Activated CD8-positive, alpha-beta memory T cell treated with anti-CD3 and anti-CD28 coated beads, Interleukin-2, amount 50 U/mL, for 24 hours (primary cell): ENCODE measurements around the gene NCBP3.
A peak's percentile ranks its signal among the peaks of the same experiment; 100 is the strongest.

Experiments
- DNase-seq: peaks from one replicate; pipeline ENCODE4 v3.0.0-alpha.2; 2020; ENCODE audit errors: extremely low read depth

Gene NCBP3, protein sequence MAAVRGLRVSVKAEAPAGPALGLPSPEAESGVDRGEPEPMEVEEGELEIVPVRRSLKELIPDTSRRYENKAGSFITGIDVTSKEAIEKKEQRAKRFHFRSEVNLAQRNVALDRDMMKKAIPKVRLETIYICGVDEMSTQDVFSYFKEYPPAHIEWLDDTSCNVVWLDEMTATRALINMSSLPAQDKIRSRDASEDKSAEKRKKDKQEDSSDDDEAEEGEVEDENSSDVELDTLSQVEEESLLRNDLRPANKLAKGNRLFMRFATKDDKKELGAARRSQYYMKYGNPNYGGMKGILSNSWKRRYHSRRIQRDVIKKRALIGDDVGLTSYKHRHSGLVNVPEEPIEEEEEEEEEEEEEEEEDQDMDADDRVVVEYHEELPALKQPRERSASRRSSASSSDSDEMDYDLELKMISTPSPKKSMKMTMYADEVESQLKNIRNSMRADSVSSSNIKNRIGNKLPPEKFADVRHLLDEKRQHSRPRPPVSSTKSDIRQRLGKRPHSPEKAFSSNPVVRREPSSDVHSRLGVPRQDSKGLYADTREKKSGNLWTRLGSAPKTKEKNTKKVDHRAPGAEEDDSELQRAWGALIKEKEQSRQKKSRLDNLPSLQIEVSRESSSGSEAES

DNA sequence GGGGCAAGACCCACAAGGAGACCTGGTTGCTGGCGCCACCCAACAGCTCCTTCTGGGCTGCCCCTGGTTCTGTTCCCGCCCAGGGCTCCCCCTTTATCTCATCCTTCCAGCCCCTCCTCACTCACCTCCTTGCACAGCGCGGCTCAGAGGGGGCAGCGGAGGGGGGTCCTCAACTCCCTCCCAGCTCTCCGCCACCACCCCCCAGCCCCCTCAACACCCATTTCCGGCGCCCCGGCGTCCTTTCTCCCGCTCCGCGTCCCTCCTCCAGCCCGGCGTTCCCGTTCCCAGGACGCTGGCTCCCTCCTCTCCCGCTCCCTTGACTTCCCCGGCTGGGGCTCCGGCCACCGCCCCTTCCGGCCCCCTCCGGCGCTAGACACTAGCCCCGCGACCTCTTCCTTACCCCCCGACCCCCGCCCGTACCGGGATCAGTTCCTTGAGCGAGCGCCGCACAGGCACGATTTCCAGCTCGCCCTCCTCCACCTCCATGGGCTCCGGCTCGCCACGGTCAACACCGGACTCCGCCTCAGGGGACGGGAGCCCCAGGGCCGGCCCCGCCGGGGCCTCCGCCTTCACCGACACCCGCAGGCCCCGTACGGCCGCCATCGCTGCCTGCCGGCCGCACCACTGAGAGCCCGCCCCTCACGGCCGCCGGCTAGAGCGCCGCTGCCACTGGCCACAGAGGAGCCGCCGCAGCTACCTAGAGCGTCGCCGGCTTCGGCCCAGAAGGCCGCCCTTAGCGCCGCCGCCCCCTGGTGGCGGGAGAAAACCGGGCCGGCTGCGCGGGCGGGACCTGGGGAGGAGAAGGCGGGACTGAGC is at the start of gene NCBP3:
NCBP3 (minus strand) TSS at position 626 of the 816 bp plus-strand sequence; CDS start at position 603, 23 bp downstream.
- DNase-seq = peak; percentile 63

DNA sequence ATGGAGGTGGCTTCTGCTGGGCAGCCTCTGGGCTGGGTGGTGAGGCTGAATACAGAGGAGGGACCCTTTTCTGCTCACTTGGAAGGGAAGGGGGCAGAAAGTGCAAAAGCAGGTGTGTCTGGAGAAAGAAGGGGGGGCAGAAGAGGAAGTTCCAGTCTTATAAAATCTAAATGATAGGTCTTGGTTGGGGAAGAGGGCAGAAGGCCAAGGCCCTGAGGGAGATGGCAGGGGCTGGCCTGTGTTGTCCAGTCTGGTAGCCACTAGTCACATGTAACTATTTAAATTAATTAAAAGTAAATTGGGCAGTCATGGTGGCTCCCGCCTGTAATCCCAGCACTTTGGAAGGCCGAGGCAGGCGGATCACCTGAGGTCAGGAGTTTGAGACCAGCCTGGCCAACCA is 49.3 kb upstream of the NCBP3 start:
- DNase-seq = no peak

DNA sequence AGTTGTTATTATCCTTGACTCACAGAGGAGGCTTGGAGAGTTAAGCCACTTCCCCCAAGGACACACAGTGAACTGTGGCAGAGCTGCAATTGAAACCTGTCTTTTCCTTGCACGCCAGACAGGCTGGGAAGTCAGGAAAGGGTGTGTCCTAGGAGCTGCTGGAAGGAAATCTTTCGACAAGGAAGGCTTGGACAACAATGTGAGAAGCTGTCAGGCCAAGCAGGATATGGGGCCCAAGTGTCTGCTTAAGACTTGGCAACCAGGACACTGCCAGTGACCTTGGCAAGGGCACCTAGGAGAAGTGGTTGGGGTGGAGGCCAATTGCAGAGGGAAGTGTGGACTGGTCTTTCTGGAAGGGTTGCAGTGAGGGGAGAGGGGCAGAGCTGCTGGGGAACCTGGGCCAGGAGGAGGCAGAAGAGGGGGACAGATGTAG is 48.9 kb upstream of the NCBP3 start:
- DNase-seq = no peak

DNA sequence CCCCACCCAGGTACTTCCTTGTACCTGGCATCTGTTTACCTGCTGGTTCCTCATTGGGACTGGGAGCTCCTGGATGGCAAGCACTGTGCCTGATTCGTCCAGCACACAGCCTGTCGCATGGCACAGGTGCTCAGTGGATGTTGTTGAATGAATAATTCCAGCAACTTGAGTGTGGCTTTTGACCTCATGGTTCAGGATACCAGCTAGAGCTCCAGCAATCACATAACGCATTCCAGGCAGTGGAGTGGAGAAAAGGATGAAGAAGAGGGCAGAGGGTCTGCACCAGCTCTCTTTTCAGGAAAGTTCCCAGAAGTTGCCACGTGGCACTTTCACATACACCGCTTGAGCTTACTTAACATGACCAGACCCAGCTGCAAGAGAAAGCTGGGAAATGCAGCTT is 48.1 kb upstream of the NCBP3 start:
- DNase-seq = no peak

DNA sequence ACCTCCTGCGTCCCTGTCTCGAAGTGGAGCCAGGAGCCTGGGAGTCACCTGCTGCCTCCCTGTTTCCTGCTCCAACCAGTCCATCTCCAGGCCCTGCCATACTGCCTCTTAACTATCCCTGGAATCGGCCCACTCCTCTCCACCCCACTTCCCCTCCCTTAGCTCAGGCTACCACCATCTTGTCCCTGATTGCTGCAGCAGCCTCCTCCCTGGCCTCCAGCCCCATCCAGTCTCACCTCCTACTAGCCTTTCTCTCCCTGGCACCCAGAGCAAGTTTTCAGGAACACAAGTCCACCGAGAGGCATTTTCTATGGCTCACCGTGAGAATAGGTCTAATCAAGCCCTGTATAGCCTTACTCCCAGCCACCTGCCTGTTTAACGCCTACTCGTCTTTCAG is 47.7 kb upstream of the NCBP3 start:
- DNase-seq = no peak

DNA sequence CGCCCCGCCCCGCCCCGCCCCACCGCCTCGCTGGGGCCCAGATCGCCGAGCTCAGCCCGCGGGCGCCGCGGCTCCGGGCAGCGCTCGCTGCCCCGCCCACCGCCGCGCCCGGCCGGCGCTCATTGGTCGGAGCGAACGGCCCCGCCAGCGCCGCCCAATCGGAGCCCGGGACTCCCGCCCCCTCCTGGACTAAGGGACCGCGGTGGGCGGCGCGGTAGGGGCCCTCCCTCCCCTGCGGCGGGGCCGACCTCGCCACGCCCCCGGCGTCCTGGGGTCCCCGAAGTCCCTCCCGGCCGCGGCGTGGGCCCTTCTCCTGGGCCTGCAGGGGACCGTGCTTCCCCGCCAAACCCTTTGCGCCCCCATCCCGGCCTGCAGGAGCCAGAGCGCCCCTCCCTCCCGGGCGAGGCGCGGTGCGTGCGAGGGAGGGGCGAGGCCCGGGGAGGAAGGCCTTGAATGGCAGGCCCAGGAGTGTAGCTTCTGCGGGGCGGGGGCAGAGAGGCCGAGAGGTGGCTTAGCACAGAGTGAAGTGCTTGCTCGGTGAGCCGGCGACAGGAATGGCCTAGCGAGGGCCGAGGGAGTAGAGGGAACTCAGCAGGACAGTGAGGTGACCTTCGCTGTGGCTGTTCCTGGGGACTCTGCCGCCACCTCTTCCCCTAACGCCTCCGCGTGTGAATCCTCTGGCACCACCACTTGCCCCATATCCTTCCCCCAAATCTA is 47.1 kb upstream of the NCBP3 start, which contains the start of gene CAMKK1:
CAMKK1 (minus strand) TSS at position 51 of the 717 bp plus-strand sequence. CDS start 7,366 bp downstream, outside the sequence.
- DNase-seq = peak; percentile 52

DNA sequence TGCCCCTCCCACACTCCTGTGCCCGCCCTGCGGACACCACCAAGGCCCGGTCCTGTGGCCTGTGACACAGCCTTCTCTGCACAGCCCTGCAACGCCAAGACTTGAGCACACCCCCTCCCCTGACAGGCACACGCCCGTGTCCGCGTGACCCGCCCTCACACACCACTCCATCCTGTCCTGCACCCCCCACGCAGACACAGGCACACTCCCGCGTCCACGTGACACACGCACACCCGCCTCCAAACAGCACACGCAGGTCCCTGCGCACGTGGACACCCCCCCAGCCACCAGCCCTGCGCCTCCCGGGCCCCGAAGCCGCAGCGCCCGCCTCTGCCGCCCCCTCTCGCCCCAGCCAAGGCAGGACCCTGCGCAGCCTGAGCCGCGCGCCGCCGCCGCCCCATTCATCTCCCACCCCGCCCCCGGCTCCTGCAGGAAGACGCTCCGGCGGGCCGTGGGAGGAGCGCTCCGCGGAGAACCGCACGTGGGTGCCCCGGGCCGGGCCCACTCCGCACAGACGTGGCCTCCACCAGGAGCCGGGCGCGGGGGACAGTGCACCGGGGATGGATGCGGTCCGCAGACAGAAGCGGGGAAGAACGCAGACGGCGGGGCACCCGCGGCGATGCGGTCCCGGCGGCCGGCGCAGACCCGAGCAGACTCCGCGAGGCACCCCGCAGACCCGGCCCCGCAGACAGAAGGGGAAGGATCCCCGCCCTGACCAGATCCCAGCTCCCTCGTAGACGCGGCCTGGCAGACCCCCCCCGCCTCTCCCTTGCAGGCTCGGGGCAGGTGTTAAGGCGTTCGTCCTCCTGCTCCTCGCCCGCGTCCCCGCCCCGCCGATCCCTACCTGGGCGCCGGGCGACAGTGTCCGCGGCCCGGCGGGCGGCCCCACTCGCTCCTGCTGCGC is 46.3 kb upstream of the NCBP3 start:
- DNase-seq = peak; percentile 21

DNA sequence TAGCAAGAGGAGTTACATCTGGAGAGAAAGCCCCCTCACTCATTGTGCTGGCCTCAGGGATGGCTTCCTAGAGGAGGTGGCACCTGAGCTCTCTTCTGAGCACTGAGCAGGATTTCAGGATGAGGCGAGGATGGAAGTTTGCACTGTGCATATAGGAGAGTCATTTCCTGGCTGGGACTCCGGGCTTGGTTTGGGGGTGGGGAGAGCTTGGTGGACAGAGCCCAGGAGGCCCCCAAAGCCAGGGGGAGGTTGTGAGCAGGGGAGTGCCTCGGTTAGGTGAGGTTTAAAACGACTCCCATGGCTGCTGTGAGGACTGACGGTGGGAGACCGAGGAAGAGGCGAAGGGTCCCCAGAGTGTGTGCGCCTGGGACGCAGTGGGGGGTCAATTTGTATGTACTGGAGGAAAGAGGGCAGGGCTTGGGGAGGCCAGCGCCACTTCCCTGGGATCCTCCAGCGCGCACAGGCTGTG is 45.6 kb upstream of the NCBP3 start:
- DNase-seq = no peak

DNA sequence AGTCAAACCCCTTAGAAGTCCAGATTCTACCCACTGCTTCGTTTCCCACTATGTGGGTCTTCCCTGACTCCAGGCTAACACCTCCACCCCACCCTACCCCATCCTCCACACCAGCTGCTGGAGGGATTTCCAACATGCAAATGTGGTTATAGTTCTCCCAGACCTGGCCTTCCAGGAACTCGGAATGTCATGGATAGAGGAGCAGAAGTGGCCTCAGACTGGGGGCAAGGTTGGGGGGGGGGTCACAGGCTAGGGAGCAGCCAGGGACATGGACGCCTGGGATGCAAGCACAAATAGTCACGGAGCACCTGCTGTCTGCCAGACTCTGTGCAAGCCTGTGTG is 44.8 kb upstream of the NCBP3 start:
- DNase-seq = no peak

DNA sequence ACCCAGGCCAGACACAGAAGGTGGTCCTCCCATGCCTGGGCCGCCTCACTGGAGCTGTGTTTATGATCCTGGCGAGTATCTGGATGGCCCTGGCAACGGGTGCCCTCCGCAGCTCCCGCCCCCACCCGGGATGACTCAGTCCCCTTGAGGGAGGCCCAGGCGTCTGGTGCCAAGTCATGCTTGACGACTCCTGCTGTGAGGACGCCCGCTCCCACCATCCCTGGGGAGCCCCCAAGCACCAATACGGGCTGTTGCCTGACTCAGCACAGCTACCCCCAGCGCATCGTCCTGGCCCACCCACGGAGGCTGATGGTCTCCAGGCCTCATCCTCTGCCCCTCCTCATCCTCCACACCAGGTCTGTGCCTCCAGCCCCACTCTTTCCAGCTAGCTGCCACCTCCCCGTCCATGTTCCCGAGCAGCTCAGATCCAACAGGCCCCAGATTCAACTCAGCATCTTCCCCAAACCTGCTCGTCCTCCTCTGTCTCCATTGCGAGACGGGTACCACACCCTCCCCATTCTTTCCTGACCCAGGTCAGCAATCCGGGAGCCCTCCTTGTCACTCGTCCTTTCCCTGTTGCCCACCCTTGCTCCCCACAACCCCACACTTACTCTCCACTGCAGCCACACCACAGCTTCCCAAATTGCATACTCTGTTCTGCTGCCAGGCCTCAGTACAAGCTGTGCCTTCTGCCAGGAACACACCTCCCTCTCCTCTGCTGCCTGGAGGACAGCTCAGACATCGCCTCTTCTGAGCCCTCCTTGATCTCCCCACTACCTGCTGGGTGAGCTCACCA is 44.2 kb upstream of the NCBP3 start:
- no peak for DNase-seq

DNA sequence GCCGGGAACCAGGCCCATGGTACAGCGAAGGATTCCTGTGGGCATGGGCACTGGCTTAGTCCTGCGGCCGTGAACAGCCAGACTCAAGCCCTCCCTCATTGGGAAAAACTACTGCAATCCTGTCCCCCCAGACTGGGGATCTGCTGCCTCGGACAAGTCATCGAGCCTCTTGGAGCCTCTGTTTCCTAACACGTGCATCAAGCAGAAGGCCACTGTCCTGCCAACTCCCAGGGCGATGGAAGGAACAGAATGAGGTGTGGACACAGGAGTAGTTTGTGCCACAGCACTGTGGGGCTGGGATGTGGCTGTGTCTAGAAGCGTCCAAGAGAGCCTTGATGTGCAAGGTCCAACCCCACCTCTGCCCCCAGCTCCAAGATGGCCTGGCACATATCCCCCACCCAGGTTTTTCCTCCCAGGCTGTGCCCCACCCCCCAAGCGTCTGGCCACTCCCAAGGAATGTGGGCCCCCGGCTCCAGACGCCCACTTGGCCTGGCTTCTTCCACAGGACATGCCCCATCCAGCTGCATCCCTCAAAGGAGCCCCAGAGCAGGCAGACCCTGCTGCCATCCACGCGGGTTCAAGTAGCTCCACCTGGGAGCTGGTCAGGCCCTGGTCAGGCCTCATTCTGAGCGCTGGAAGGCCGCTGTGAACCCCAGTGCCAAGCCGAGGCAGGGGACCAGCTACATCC is 43.4 kb upstream of the NCBP3 start:
- no peak for DNase-seq

DNA sequence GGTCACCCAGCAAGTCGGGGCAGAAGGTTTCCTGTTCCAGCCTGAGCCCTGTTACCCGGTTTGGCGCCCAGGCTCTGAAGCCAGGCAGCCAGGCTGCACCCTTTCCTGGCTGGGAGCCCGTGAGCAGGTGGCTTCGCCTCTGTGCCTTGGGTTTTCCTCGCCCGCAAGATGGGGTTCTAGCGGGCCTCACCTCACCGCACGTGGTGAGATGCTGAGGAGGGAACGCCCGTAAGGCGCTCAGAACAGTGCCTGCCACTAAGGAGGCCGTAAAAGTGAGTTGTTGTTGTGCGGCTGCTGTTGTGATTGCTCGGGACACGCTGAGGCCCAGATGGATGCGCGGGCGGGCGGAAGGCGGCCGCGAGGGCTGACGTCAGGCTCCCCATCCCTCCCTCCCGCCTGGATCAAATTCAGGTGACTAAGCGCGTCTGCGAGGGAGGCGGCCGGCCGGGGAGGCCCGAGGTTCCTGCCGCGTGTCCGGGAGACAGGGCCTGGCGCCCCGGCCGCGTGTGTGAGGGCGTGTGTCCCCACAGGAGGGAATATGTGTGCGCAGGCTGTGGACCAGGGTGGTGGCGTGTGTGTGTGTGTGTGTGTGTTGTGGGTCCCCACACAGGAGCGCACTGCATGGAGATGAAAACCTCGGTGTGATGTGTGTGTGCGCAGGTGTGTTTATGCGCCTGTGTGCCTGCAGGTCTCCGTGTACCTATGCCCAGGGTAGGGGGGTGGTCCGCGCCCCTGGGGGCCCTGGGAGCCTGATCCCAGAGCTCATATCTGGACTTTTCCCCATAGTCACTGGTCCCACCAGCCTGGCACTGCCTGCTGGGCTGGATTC is 42.5 kb upstream of the NCBP3 start:
- DNase-seq = no peak

DNA sequence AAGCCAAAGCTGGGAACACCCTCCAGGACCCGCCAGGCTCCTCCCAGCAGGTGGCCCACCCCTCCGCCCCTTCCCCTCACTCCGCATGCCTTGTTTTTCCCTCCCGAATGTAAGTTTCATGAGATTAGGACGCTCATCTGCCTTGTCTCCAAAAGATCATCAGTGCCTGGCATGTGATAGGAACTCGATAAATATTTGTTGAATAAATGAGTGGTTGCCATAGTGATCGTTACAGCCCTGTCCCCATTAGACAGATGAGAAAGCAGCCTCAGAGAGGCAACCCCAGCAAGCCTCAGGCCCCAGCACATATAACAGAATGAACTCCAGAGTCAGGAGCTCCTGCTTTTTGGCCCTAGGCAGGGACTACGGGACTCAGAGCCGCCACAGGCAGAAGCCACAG is 41.8 kb upstream of the NCBP3 start:
- DNase-seq = no peak

DNA sequence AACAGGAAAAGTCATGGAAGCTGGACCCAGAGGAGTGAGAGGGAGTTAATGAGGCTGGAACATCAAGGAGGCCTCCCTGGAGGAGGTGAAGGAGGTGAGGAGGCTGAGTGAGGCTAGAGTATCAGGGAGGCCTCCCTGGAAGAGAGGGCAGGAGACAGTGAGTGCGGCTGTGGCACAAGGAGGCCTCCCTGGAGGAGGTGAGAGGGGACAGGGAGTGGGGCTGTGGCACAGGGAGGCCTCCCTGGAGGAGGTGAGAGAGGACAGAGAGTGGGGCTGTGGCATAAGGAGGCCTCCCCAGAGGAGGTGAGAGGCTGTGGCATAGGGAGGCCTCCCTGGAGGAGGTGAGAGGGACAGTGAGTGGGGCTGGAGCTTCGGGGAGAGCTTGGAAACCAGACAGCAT is 41.3 kb upstream of the NCBP3 start:
- no peak for DNase-seq

DNA sequence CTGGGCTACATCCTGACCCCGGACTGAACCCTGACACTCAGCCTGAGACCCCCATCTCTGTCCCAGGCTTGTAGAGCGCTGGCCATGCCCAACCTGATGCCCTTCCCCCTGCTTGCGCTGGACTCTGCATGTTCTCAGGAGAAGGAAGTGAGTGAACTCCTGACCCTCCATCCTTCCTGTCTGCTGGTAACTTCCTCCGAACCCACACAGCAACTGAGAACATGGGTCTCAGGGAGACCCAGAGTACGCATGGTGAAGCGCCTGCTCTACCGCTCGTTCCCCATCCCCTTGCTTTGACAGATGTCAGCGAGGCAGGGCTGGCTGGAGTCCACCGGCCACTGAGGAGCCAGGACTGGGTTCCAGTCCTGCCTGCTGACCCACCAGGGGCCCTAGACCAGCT is 40.7 kb upstream of the NCBP3 start:
- no peak for DNase-seq

DNA sequence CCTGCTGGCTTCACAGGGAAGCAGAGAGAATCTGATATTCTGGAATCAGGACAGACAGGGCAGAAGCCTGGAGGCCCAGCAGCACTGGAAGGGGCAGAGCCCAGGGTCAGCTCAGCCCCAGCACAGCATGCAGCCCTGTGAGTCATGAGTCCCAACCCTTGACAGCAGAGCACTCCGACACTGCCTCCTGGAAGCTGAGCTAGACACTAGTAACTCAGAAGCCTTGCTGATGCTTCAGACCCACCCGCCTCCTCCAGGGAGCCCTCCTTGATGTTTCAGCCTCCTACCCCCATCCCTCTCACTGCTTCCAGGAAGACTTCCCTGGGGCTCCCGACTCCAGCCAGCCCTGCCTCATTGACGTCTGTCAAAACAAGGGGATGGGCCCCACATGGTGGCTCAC is 39.9 kb upstream of the NCBP3 start:
- no peak for DNase-seq

DNA sequence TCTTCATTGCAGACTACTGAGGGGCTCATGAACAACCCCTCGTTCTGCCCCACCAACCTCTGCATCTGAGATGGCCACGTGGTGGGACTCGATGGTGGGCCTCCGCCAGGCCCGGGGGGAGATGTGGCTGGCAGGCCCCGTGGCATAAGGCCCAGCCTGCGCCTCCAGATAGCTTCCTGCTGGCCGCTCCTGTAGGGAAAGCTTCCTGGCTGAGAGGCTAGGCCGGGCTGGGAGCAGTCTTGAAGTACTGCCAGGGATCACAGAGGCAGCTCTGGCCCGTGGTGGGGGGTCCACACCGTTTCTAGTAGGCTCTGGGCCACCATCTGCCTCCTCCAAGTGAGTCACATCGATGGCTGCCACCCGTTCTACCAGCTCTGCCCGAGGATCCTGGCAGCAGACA is 39.2 kb upstream of the NCBP3 start:
- no peak for DNase-seq

DNA sequence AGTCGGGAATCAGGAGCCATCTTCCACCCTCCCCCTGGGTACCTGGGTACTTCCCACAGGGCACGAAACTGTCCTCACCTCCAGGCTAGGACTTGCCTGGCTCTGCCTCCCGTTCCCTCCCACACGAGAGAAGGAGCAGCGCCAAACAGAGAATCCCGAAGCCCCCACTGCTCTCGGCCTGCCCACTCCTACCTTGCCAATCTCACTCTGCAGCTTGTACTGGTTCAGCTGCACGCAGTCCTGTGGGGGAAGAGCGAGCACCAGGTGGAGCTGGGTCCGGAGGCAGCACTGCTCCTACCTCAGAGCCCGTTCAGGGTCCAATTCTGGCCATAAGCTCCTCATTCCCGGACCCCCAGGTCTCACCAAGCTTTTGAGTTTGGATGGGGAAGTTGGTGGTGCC is 38.1 kb upstream of the NCBP3 start:
- DNase-seq = no peak
